ENCODE measurements around the gene PPP1CA.

Gene PPP1CA

GRCh38 chr11:67379061-67380058, 22.3 kb downstream of the PPP1CA start:
- Histone ChIP-seq H3K9me3 (ENCODE audit: insufficient read depth, low read length, severe bottlenecking) (no peaks in the 10 kb centered on the region), H3K4me3 (ENCODE audit: low read depth in 1 of 2, low read length in 2 of 2) (no peak overlapping the region), H3K79me2 (ENCODE audit: insufficient read depth, low read length) (no peaks in the 10 kb centered on the region), H3K27ac (ENCODE audit: low read length) (no peak overlapping the region), H3K9ac (ENCODE audit: low read depth, low read length) (no peak overlapping the region), H3K4me1 (ENCODE audit: insufficient read depth, low read length) (peaks cover 7% of the 10 kb centered on the region), H3K27me3 (ENCODE audit: insufficient read depth, low read length, poor library complexity) (peaks cover 20% of the 10 kb centered on the region), H3K36me3 (ENCODE audit: insufficient read depth, low read length) (no peaks in the 10 kb centered on the region), H2AFZ (ENCODE audit: low read depth, low read length) (no peak overlapping the region), H4K20me1 (ENCODE audit: insufficient read depth, low read length) (peaks cover 12% of the 10 kb centered on the region), H3K4me2 (ENCODE audit: insufficient read depth, low read length) (no peak overlapping the region)
- no peak for DNase-seq
- ATAC-seq (ENCODE audit: insufficient read depth, low read depth): no peak
- TF ChIP-seq EZH2 (IDR thresholded peaks at IDR 0.05; ENCODE audit: borderline replicate concordance, low read depth, low read length, severe bottlenecking) (no peak), CTCF (IDR thresholded peaks at IDR 0.05; ENCODE audit: borderline replicate concordance, extremely low read depth, low read length, poor library complexity, severe bottlenecking) (no peak)

- Histone ChIP-seq H3K79me2 (ENCODE audit: insufficient read depth, low read length) (no peaks in the 10 kb centered on the region), H3K4me2 (ENCODE audit: insufficient read depth, low read length) (no peak overlapping the region), H3K4me3 (ENCODE audit: low read depth in 1 of 2, low read length in 2 of 2) (no peak overlapping the region), H3K9ac (ENCODE audit: low read depth, low read length) (no peak overlapping the region), H3K9me3 (ENCODE audit: insufficient read depth, low read length, severe bottlenecking) (no peaks in the 10 kb centered on the region), H3K4me1 (ENCODE audit: insufficient read depth, low read length) (peaks cover 15% of the 10 kb centered on the region), H4K20me1 (ENCODE audit: insufficient read depth, low read length) (peaks cover 12% of the 10 kb centered on the region), H3K36me3 (ENCODE audit: insufficient read depth, low read length) (no peaks in the 10 kb centered on the region), H2AFZ (ENCODE audit: low read depth, low read length) (no peak overlapping the region), H3K27me3 (ENCODE audit: insufficient read depth, low read length, poor library complexity) (peaks cover 28% of the 10 kb centered on the region), H3K27ac (ENCODE audit: low read length) (no peak overlapping the region)
- ATAC-seq (ENCODE audit: insufficient read depth, low read depth) (no peak), DNase-seq (no peak)
- TF ChIP-seq EZH2 (IDR thresholded peaks at IDR 0.05; ENCODE audit: borderline replicate concordance, low read depth, low read length, severe bottlenecking): no peak
- no peak for TF ChIP-seq CTCF (IDR thresholded peaks at IDR 0.05; ENCODE audit: borderline replicate concordance, extremely low read depth, low read length, poor library complexity, severe bottlenecking)
Measured at GRCh38 chr11:67378544-67378943, 23.1 kb downstream of the PPP1CA start.

GRCh38 chr11:67376873-67377808, 24.5 kb downstream of the PPP1CA start:
- DNase-seq (no peak), ATAC-seq (ENCODE audit: insufficient read depth, low read depth) (no peak)
- TF ChIP-seq EZH2 (IDR thresholded peaks at IDR 0.05; ENCODE audit: borderline replicate concordance, low read depth, low read length, severe bottlenecking) (no peak), CTCF (IDR thresholded peaks at IDR 0.05; ENCODE audit: borderline replicate concordance, extremely low read depth, low read length, poor library complexity, severe bottlenecking) (no peak)
- Histone ChIP-seq H3K79me2 (ENCODE audit: insufficient read depth, low read length) (no peaks in the 10 kb centered on the region), H3K27me3 (ENCODE audit: insufficient read depth, low read length, poor library complexity) (peaks cover 42% of the 10 kb centered on the region), H3K4me3 (ENCODE audit: low read depth in 1 of 2, low read length in 2 of 2) (no peak overlapping the region), H3K27ac (ENCODE audit: low read length) (no peak overlapping the region), H3K9me3 (ENCODE audit: insufficient read depth, low read length, severe bottlenecking) (no peaks in the 10 kb centered on the region), H2AFZ (ENCODE audit: low read depth, low read length) (no peak overlapping the region), H4K20me1 (ENCODE audit: insufficient read depth, low read length) (peaks cover 14% of the 10 kb centered on the region), H3K4me1 (ENCODE audit: insufficient read depth, low read length) (peaks cover 25% of the 10 kb centered on the region), H3K9ac (ENCODE audit: low read depth, low read length) (no peak overlapping the region), H3K36me3 (ENCODE audit: insufficient read depth, low read length) (no peaks in the 10 kb centered on the region), H3K4me2 (ENCODE audit: insufficient read depth, low read length) (no peak overlapping the region)
